ENCODE results near the gene CAMK2A.

CAMK2A gene

GRCh38 chr5:150303070-150303615, 13.6 kb upstream of the CAMK2A start:
- Histone ChIP-seq H3K79me2 (no peaks in the 10 kb centered on the region), H3K27me3 (ENCODE audit: control insufficient read depth, insufficient read depth, low read length) (no peaks in the 10 kb centered on the region), H3K4me2 (ENCODE audit: low read length) (peak overlapping the region; percentile 62), H3K9me3 (ENCODE audit: control insufficient read depth, low read length) (no peaks in the 10 kb centered on the region), H3K36me3 (ENCODE audit: control insufficient read depth, insufficient read depth, low read length) (no peaks in the 10 kb centered on the region), H3K4me1 (no peaks in the 10 kb centered on the region), H3K27ac (no peak overlapping the region), H3K4me3 (ENCODE audit: low read depth, low read length) (no peak overlapping the region), H3K9ac (no peak overlapping the region), H2AFZ (no peak overlapping the region)
- TF ChIP-seq CTCF (IDR thresholded peaks at IDR 0.05) = no peak

GRCh38 chr5:150302301-150303069, 12.9 kb upstream of the CAMK2A start, which contains the start of gene ARSI:
ARSI (minus strand) TSS chr5:150302905; CDS start chr5:150302373, 532 bp downstream.
- Histone ChIP-seq H2AFZ (peak within 1 kb of the TSS; percentile 88), H3K9ac (no peak within 1 kb of the TSS), H3K4me2 (ENCODE audit: low read length) (peak within 1 kb of the TSS; percentile 62), H3K79me2 (no peaks in the 10 kb centered on the region), H3K4me3 (ENCODE audit: low read depth, low read length) (peak within 1 kb of the TSS; percentile 8), H3K9me3 (ENCODE audit: control insufficient read depth, low read length) (no peaks in the 10 kb centered on the region), H3K27ac (no peak within 1 kb of the TSS), H3K36me3 (ENCODE audit: control insufficient read depth, insufficient read depth, low read length) (no peaks in the 10 kb centered on the region), H3K27me3 (ENCODE audit: control insufficient read depth, insufficient read depth, low read length) (no peaks in the 10 kb centered on the region), H3K4me1 (no peaks in the 10 kb centered on the region)
- no peak for TF ChIP-seq CTCF (IDR thresholded peaks at IDR 0.05)

GRCh38 chr5:150301901-150302300, 12.3 kb upstream of the CAMK2A start:
- no peak overlapping the region for H3K9ac ChIP-seq
- no peak overlapping the region for H3K4me3 ChIP-seq (ENCODE audit: low read depth, low read length)
- H3K27ac ChIP-seq = no peak overlapping the region
- H3K79me2 ChIP-seq = no peaks in the 10 kb centered on the region
- no peak overlapping the region for H3K4me2 ChIP-seq (ENCODE audit: low read length)
- no peaks in the 10 kb centered on the region for H3K9me3 ChIP-seq (ENCODE audit: control insufficient read depth, low read length)
- TF ChIP-seq CTCF (IDR thresholded peaks at IDR 0.05) = no peak
- H3K36me3 ChIP-seq (ENCODE audit: control insufficient read depth, insufficient read depth, low read length) = no peaks in the 10 kb centered on the region
- no peaks in the 10 kb centered on the region for H3K27me3 ChIP-seq (ENCODE audit: control insufficient read depth, insufficient read depth, low read length)
- no peak overlapping the region for H2AFZ ChIP-seq
- H3K4me1 ChIP-seq = no peaks in the 10 kb centered on the region

- H3K9ac ChIP-seq = no peak overlapping the region
- H3K79me2 ChIP-seq = no peaks in the 10 kb centered on the region
- no peaks in the 10 kb centered on the region for H3K4me1 ChIP-seq
- no peak overlapping the region for H3K4me2 ChIP-seq (ENCODE audit: low read length)
- no peaks in the 10 kb centered on the region for H3K27me3 ChIP-seq (ENCODE audit: control insufficient read depth, insufficient read depth, low read length)
- no peak overlapping the region for H3K27ac ChIP-seq
- no peak overlapping the region for H3K4me3 ChIP-seq (ENCODE audit: low read depth, low read length)
- H3K9me3 ChIP-seq (ENCODE audit: control insufficient read depth, low read length) = no peaks in the 10 kb centered on the region
- H2AFZ ChIP-seq = no peak overlapping the region
- no peaks in the 10 kb centered on the region for H3K36me3 ChIP-seq (ENCODE audit: control insufficient read depth, insufficient read depth, low read length)
- no peak for TF ChIP-seq CTCF (IDR thresholded peaks at IDR 0.05)
These were observed 11.6 kb upstream of the CAMK2A start for GRCh38 chr5:150301170-150301505.

Measured in parathyroid adenoma (tissue), 2 donors.